ENCODE results near the gene TBXAS1.

Gene TBXAS1

DNA sequence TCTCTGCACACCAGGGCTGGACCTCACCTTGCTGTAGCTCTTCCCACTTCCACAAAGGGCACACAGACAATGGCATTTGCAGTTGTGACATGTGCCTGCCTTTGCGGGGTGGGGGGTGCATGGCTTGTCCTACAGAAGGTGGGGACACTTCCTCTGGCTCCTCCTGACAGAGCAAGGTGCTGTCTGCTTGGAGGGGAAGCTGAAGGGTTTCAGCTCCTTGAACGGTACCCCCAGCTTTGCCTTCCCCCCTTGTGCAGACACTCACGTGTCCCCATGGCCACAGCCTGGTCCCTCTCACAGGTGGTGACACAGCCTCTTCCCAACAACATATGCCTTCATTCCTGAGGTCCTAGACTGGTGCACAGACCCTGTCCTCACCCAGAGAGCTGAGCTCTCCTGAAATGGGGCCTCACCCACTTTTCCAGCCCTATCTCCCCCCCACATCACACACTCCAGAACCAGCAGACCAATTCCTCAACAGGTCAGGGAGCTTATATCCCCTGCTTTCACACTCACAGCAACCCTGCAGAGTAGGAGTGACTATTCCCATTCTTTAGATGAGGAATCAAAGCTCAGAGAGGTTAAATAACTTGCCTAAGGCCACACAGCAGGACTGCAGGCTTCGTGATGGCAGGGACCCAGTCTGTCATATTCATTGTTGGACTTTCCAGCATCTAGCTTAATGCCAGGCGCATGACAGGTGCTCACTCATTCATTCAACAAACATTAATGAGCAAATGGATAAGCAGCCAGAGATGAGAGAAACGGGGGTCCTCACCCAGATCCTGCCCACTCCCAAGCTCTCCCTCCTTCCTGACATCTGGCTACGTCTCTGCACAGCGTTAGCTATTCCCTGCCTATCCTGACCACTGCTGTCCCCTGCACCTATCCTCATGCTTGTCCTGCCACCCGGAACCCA, 189.3 kb downstream of the TBXAS1 start:
- DNase-seq (ENCODE audit: low read depth in 1 of 2, low spot score in 1 of 2), result no peak

DNA sequence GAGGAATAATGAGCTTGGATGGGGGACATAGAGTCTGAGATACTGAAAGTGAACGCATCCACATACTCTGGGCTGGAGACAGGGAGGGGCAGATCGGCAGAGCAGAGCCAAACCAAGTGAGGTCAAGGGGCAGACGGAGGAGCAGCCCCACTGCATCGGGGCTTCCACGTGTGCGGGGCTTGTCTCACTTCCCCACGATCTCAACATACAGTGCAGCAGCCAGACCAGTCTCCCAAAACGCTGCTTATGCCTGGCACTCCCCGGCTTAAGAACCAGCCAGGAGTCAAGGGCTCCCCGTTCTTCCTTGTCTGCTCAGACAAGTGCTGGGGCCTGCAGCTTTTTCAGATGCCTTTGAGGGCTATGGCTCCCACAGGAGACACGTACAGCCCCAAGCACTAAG, 190.1 kb downstream of the TBXAS1 start:
- no peak for DNase-seq (ENCODE audit: low read depth in 1 of 2, low spot score in 1 of 2)

DNA sequence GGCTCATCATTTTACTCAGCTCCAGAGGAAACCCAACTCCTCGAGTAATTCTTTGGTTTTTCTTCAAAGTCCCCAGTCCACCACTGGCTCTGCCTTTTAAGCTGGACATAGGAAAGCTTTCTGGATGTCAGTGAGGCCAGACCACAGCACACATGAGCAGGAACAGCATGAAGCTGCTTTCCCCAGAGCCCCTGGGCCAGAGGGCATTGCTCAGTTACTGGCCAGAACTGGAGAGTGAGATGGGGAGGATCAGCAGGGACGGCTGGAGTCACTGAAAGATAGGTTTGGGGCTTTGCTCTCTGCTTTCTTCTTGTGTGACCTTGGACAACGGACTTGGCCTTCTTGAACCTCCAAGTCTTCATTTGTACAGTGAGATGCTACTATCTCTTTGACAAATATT, 190.5 kb downstream of the TBXAS1 start:
- DNase-seq (ENCODE audit: low read depth in 1 of 2, low spot score in 1 of 2), result no peak

DNA sequence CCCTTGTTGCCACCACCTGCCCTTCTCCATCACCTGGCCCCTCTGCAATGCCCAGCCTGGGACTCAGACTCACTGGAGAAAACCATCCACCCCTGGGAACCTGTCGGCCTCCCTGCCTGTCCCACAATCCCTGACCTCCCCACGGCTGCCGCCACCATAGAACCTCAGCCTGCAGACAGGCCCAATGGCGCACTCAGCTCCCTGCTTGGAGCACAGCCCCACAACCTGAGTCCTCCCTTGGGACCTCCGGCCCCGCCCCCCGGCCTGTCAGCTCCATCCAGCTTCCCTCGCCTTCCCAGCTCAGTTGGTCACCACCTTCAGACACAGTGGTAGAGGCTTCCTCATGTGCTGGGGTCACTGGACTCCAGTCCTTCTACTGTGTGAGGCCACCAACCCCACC, 192.5 kb downstream of the TBXAS1 start:
- DNase-seq (ENCODE audit: low read depth in 1 of 2, low spot score in 1 of 2), result no peak

DNA sequence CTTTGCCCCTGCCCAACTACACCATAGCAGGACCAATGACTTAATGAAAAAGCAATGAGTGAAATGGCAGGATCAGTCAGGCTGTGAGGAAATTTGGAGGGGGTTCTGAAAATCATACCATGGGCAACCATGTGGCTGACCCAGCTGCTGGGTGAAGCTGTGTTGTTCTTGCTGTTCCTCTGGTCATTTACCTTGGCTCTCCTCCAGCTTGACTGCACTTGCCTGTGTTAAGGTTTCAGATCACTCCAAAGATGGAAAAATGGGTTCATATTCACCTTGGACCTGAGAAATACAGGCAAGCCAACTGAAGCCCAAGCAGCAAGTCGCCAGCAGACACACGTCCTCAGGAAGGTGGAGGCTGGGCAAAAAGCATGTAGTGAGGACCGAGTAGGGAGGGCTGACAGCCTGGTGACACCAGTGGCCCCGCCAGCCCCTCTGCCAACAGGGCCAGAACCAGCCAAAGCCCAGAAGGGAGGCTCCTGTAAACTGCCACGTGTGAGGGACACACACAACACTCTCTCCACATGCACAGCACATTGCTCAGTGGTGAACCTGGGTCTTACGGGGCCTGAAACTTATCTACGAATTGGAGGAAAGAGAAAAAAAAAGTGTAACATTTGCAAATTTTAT, 193.6 kb downstream of the TBXAS1 start:
- no peak for DNase-seq (ENCODE audit: low read depth in 1 of 2, low spot score in 1 of 2)

DNA sequence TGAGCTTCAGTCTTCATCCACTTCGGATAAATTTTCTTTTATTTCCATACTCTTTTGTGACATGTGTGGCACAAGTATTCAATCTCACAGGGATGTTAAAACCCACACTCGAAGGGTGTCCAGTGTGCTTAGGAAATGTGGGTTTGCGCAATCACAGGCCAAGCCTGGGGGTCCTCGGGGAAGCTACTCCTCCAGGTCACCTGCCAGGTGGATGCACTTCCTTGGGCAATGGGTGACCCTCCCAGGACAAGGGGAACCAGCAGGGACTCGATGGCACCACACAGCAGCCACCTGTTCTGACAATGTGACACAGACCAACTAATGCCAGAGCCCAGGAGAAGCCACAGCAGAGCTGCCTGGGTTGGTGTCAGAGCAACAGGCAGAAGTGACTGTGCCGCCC, 194.7 kb downstream of the TBXAS1 start:
- no peak for DNase-seq (ENCODE audit: low read depth in 1 of 2, low spot score in 1 of 2)

DNA sequence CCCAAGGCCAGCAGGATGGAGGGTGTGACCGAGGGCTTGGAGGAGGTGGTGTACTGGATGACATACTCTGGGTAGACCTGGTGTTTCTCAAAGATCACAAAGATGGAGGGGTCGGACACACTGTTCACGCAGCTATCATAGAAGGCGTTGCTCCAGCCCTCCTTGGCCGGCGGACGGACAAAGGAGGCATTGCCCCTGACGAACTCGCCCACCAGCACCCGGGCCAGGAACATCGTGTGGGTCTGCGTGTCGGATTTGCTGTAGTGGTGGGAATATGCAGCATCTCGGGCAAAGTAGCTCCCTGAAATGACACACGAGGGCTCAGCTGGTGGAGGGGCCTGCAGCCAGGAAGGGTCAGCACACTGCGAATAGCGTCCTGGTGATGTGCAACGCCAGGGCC, 195.5 kb downstream of the TBXAS1 start:
- DNase-seq (ENCODE audit: low read depth in 1 of 2, low spot score in 1 of 2), result no peak

DNA sequence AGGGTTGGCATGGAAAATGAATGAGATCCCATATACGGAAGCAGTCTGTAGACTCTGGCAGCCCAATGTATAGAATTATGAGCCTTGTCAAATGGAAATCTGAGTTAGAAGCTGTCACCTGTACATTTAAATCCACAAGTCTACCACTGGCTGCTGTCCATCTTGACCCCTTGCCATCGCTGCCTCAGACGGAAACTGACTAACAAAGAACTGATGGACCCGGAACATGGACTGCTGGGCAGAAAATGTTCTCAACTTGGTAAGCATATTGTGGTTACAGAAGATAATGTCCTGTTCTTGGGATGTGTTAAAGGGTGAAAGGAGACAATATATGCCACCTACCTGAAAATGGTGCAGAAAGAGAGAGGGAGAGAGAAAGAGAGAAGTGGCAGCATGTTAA, 196.2 kb downstream of the TBXAS1 start:
- DNase-seq (ENCODE audit: low read depth in 1 of 2, low spot score in 1 of 2), result no peak

DNA sequence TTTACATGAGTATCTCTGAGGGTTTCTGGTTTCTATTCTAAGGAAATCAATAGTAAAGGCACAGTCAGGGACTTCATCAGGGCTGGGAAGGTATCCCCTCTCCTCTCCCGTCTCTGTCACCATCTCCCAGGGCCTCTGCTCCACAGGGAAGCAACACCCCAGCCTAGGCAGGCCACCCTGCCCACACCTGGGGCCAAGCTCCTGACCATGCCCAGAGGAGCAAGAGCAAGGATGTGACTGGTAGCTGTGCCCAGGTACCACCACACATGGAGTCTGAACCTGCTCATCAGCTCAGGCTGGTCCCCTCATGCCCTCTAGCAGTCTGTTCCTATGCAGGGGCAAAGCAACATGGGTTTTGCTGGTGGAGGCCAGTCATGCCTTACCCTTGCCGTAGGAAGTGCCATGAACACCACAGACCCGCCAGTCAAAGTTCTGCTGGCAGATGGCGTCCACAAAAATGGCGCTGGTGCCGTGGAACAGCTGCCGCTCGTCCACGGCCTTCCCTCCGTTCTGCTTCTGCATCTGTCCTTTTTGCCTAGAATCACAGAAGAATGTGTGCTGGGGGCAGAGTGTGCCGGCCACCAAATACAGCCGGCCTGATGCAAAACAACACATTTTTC, 196.9 kb downstream of the TBXAS1 start:
- no peak for DNase-seq (ENCODE audit: low read depth in 1 of 2, low spot score in 1 of 2)

DNA sequence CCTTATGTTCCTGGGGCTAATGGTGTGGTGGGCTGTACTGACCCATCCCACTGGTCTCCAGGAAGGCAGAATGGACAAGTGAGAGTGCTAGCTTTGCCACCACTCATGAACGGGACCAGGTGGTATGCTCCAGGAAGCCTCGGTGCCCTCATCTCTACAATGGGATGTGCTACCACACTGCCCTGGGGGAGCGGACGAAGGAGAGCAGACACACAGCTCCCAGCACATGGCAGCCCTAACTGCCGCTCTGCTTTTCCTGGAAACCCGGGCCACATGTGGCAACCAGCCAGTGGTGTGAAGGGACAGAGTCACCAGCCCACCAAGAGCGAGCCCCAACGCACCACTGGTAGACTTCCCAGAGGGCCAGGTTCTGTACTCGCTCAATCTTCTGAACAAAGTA, 197.9 kb downstream of the TBXAS1 start:
- DNase-seq (ENCODE audit: low read depth in 1 of 2, low spot score in 1 of 2), result no peak

DNA sequence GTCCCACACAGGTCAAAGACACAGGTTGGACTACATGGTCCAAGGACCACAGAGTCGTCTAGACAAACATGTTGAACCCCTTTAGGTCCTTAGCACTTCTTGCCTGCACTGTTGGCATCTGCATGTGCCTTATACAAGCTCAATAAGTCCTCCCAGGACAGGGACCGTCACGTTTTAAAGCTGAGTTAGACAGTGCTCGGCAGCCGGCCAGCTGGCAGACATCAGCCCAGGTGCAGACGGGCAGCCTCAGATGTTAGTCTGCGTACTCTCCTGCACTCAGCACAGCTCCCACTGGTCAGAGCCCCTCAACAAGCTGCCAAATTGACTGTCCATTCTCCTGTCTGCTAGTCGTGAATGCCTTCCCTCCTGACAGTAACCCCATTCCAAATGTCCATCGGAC, 198.8 kb downstream of the TBXAS1 start:
- DNase-seq (ENCODE audit: low read depth in 1 of 2, low spot score in 1 of 2), result no peak

DNA sequence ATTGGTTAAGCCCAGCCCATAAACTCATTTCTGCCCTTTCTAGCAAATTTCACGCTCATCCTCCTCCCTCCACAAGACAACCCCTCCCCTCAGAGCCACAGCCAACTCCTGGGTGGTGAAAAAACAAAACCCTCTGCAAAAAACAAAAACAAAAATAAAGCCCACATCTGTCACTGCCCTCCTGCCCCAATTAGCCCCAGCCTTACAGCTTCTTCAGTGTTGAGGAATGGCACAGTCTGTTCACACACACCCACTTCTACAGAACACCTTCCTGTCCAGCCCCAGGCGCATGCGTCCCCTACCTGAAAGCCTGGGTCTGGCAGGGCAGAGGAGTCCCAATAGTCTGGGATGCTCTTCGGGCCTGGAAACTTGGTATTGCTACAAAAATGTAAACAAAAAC, 199.2 kb downstream of the TBXAS1 start:
- DNase-seq (ENCODE audit: low read depth in 1 of 2, low spot score in 1 of 2), result no peak

DNA sequence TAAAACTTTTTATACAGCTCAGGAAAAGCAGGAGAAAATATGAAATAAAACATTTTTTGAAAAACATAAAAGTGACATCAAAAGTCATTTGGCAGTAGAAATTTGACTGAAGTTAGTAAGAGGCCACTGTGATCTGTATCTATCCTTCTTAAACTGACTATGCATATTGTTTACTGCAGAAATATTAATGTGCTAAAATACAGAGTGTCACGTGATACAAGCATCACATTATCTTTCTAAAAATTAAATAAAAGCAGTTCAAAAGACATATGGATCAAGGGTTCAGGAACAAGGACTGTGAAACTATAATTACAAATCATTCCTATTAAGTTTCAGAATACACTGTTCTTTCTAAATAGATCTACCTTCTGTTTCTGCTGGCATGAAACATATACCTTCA, 200.0 kb downstream of the TBXAS1 start:
- DNase-seq (ENCODE audit: low read depth in 1 of 2, low spot score in 1 of 2), result no peak

DNA sequence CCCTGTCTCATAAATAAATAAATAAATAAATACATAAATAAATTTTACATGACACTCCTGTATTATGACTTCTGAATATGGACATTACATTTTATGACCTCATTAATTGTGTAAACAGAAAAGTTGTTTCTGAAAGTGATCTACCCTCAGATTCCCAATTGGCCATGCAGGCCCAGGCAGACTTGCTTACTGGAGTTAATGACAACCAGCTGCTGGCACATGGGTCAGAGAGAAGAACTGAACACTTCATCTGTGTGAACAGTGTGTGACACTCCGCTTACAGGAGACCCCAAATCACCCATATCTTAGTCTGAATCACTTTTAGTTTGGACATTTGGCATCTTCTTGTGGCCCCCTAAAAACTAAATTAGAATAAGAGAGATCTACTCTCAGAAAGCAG, 202.3 kb downstream of the TBXAS1 start:
- DNase-seq (ENCODE audit: low read depth in 1 of 2, low spot score in 1 of 2), result no peak

DNA sequence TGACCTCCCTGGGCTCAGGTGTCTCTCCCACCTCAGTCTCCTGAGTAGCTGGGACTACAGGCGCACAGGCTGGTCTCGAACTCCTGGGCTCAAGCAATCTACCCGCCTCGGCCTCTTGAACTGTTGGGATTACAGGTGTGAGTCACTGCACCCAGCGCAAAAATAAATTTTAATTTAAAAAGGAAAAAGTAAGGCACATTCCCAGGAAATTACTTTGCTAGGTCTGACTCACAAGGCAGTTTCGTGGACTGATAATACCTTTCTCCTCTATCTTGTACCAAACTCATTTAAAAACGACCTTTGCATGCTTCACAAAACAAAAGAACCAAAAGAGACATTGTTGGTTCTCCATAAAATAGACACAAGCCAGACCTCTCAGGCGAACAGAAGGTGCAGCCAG, 204.0 kb downstream of the TBXAS1 start:
- no peak for DNase-seq (ENCODE audit: low read depth in 1 of 2, low spot score in 1 of 2)

DNA sequence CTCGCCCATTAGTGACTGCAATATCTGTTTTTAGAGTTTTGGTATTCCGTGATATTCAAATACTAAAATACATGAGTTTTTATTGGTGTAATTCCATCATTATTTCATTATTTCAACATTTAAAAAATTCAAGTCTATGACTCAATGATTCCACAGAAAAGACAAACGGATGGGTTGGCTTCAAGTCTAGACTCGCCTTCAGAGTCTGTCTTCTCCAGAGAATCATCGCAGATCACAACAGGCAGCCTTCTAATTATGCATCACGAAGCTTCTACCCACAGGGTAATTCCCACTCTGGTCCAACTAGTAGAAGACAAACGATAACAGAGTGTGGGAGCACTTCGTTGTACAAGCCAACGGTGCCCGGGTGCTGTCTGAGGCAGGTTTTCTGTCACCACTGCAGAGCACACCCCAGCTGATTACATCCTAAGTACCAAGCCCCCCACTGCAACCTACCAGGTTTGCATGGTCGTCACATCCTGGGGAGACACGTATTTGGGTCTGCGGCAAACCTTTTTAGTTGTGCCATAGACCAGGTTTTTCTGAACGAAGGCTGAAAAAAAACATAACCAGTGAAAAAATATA, 204.8 kb downstream of the TBXAS1 start:
- DNase-seq (ENCODE audit: low read depth in 1 of 2, low spot score in 1 of 2), result no peak

DNA sequence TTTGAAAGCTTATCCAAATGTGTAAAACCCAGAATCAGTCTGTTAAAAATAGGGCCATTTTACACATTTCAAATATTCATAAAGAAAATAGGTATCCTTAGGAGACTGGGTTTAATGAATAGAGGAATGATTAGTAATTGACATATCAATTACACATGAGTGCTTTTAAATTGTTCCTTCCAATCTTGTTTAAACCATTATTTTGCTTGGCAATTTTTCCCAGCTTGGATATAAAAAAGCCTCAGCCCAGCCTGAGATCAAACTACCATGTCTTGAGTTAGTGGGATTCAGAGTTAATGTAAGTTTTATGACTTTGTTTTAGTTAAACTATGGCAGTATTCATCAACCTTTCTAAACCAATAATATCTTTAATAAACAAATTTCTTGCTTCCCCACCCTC, 205.4 kb downstream of the TBXAS1 start:
- DNase-seq (ENCODE audit: low read depth in 1 of 2, low spot score in 1 of 2), result no peak

DNA sequence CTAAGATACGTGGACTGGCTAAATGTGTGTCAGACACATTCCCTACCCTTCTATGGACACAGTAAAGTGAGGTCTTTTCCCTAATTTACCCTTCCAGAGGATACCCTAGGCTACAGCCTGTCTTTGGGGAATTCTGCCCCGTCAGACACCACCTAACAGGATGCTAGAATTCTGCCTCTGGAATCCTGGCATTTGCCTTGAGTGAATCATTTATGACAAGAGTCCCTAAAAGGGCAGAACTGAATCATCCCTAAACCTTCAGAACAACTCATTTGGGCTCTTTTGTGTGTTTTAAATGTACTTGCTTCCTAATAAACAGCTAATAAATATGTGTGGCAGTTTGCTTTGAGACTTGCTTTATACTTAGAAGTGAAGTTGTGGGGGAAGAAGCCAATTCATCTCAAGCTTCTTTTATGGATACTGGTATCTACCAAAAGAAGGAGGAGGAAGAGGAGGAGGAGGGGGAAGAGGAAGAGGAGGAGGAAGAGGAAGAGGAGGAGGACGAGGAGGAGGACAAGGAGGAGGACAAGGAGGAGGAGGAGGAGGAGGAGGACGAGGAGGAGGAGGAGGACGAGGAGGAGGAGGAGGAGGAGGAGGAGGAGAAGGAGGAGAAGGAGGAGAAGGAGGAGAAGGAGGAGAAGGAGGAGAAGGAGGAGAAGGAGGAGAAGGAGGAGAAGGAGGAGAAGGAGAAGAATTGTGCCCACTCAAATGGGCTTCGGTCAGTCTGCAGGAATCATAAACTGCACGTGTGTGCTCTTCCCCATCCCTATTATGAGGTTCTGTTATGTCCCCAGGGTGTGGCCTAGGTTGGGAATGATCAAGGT, 206.5 kb downstream of the TBXAS1 start:
- no peak for DNase-seq (ENCODE audit: low read depth in 1 of 2, low spot score in 1 of 2)

DNA sequence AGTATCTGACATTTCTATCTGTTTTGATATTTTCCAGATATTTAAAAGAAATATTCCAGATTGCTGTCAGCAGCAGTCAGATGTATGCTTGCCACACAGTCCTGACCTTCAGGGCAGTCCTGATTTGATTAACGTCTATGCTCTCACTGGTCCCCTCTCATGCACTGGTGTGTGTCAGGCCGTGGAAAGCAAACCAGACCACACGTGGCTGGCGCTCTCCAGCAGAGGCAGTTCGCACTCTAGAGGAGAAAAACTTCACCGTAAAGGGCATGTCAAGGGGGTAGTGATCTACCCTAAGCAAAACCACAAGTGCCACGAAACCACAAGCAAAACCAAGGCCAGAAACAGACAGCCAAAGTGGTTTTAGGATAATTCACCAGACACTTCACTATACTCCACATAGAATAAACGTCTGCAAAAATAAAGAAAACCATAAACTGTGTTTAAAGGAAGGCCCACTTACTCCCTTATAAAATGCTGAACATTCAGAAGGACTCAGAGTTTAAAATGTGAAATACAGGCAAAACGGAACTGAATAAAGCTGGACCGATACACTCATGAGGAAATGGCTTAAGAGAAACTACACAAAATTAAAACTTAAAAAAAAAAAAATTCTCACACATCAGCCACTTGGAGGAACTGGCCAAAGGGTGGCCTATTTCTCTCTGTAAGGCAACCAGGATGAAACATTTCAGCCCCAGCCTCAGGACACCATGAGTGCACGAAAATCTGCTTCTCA, 207.3 kb downstream of the TBXAS1 start:
- DNase-seq (ENCODE audit: low read depth in 1 of 2, low spot score in 1 of 2), result no peak

DNA sequence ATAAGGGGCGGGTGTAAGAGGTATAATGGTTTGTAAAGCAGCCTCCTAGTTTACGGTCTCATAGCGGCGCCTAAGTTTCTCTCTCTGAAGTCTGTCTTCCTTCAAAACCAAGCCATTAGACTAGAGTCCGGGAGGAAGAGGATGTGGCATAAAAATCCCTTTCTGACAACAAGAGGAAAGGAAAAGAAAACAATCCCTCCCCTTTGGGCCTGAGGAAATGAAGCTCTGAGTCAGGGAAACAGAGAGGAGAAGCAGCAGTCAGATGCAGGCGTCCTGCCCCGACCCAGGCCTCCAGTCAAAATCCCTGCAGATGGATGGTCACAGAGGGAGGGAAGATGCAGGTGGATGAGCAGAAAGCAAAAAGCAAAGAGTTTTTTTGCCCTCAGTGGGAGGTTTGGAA, 210.0 kb downstream of the TBXAS1 start:
- DNase-seq (ENCODE audit: low read depth in 1 of 2, low spot score in 1 of 2), result no peak
